Large intestine (tissue), 3 donors: ENCODE measurements around the gene MBOAT7. TPM values are rescaled to one million over a fixed set of nuclear protein-coding genes. Genes with fewer than 3 reads are reported as not detected.

Source experiments
- DNase-seq, 2 donors: peaks; one replicate each; pipeline versions ENCODE4 v3.0.0 to v3.0.0-alpha.2; 2013
- H3K27ac ChIP-seq: one replicate; pipeline ENCODE4 v1.5.1; 2013; ENCODE audit warnings: low read length
- H3K27me3 ChIP-seq: 2 replicates; pipeline ENCODE4 v1.6.1; 2013; ENCODE audit warnings: low read length; ENCODE audit not compliant: control insufficient read depth, insufficient read depth
- H3K36me3 ChIP-seq: 2 replicates; pipeline ENCODE4 v1.6.1; 2013; ENCODE audit warnings: low read length; ENCODE audit not compliant: control insufficient read depth, insufficient read depth
- H3K4me1 ChIP-seq: one replicate; pipeline ENCODE4 v1.6.1; 2013; ENCODE audit warnings: low read length; ENCODE audit not compliant: control insufficient read depth, insufficient read depth
- H3K4me3 ChIP-seq: one replicate; pipeline ENCODE4 v1.5.1; 2013; ENCODE audit warnings: low read length
- H3K9me3 ChIP-seq: one replicate; pipeline ENCODE4 v1.6.1; 2013; ENCODE audit warnings: mild to moderate bottlenecking, low read depth, low read length, moderate library complexity; ENCODE audit not compliant: control insufficient read depth
- WGBS: methylation state at CpG from one replicate; pipeline ENCODE4 v1.1.5; 2013; ENCODE audit warnings: low lambda C conversion rate; ENCODE audit not compliant: insufficient coverage; 5-methylcytosine and 5-hydroxymethylcytosine counted together
- polyA plus RNA-seq: library from polyadenylated mRNA; unstranded; fragments of 120-200 nt; gene quantifications from one replicate; pipeline ENCODE4 v1.2.1, GENCODE V29; 2013

MBOAT7 gene
- polyA plus RNA-seq, 1 donor: 97.9 TPM

GRCh38 chr19:54128796-54129616 lies 60.4 kb downstream of the MBOAT7 start:
- H3K4me1 ChIP-seq: no peaks in the 10 kb centered on the region
- no peaks in the 10 kb centered on the region for H3K27me3 ChIP-seq
- H3K27ac ChIP-seq: no peak overlapping the region
- no peak overlapping the region for H3K4me3 ChIP-seq
- no CpG with 5 or more reads among the region's 41 CpGs for WGBS
- no peaks in the 10 kb centered on the region for H3K9me3 ChIP-seq
- no peak for DNase-seq
- peaks cover 63% of the 10 kb centered on the region for H3K36me3 ChIP-seq

GRCh38 chr19:54128441-54128725 lies 61.0 kb downstream of the MBOAT7 start:
- no peaks in the 10 kb centered on the region for H3K9me3 ChIP-seq
- H3K4me1 ChIP-seq: no peaks in the 10 kb centered on the region
- peaks cover 69% of the 10 kb centered on the region for H3K36me3 ChIP-seq
- no peaks in the 10 kb centered on the region for H3K27me3 ChIP-seq
- no peak overlapping the region for H3K27ac ChIP-seq
- no peak overlapping the region for H3K4me3 ChIP-seq
- DNase-seq: no peak
- WGBS: 100% methylated on average over 2 of the region's 20 CpGs

GRCh38 chr19:54127688-54128440 lies 61.5 kb downstream of the MBOAT7 start:
- no CpG with 5 or more reads among the region's 44 CpGs for WGBS

GRCh38 chr19:54125713-54126112 lies 63.7 kb downstream of the MBOAT7 start:
- Histone ChIP-seq H3K27me3 (no peaks in the 10 kb centered on the region), H3K27ac (no peak overlapping the region), H3K36me3 (peaks cover 78% of the 10 kb centered on the region), H3K4me1 (no peaks in the 10 kb centered on the region), H3K9me3 (no peaks in the 10 kb centered on the region), H3K4me3 (no peak overlapping the region)
- no CpG with 5 or more reads among the region's 9 CpGs for WGBS
- DNase-seq: no peak

More at GRCh38 chr19:54127688-54128440, 61.5 kb downstream of the MBOAT7 start:
- no peaks in the 10 kb centered on the region for H3K27me3 ChIP-seq
- no peaks in the 10 kb centered on the region for H3K4me1 ChIP-seq
- DNase-seq: no peak
- no peak overlapping the region for H3K27ac ChIP-seq
- peaks cover 74% of the 10 kb centered on the region for H3K36me3 ChIP-seq
- no peak overlapping the region for H3K4me3 ChIP-seq
- H3K9me3 ChIP-seq: no peaks in the 10 kb centered on the region

DNA sequence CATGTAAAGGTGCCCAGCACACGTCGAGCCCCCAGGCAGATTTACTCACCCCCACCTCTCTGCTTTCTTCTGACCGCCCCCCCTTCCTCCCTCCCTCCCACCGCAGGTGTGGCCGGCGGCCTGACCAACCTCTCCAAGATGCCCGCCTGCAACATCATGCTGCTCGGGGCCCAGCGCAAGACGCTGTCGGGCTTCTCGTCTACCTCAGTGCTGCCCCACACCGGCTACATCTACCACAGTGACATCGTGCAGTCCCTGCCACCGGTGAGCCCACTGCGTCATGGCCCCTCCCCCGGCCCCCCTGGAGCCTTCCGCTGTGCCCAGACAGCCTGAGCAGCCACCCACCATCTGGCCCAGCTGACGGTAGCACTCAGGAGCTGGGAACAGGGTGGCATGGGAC lies 65.0 kb downstream of the MBOAT7 start:
- Histone ChIP-seq H3K9me3 (no peaks in the 10 kb centered on the region), H3K4me3 (no peak overlapping the region), H3K4me1 (no peaks in the 10 kb centered on the region), H3K27me3 (no peaks in the 10 kb centered on the region), H3K27ac (no peak overlapping the region), H3K36me3 (peaks cover 84% of the 10 kb centered on the region)
- no CpG with 5 or more reads among the region's 19 CpGs for WGBS
- no peak for DNase-seq

GRCh38 chr19:54123682-54124081 lies 65.7 kb downstream of the MBOAT7 start:
- Histone ChIP-seq H3K4me1 (no peaks in the 10 kb centered on the region), H3K27ac (no peak overlapping the region), H3K27me3 (no peaks in the 10 kb centered on the region), H3K36me3 (peaks cover 79% of the 10 kb centered on the region), H3K4me3 (no peak overlapping the region), H3K9me3 (no peaks in the 10 kb centered on the region)
- no peak for DNase-seq
- no CpG with 5 or more reads among the region's 17 CpGs for WGBS

Other genes starting within 250 kb of the MBOAT7 start
- 0.15 TPM for gene CACNG8, start 226.6 kb downstream of the MBOAT7 start, polyA plus RNA-seq
- 0.04 TPM for gene CACNG6, start 197.9 kb downstream of the MBOAT7 start, polyA plus RNA-seq
- not detected for gene VSTM1, start 125.7 kb downstream of the MBOAT7 start, polyA plus RNA-seq
- not detected for gene TARM1, start 108.2 kb downstream of the MBOAT7 start, polyA plus RNA-seq
- 0.31 TPM for gene OSCAR, start 88.8 kb downstream of the MBOAT7 start, polyA plus RNA-seq
- gene NDUFA3, start 86.7 kb downstream of the MBOAT7 start, polyA plus RNA-seq: 132 TPM
- gene TFPT, start 73.9 kb downstream of the MBOAT7 start, polyA plus RNA-seq: 16.6 TPM
- 48.6 TPM for gene PRPF31, start 73.8 kb downstream of the MBOAT7 start, polyA plus RNA-seq
- gene CNOT3, start 51.8 kb downstream of the MBOAT7 start, polyA plus RNA-seq: 37.2 TPM
- gene LENG1, start 29.9 kb downstream of the MBOAT7 start, polyA plus RNA-seq: 9.5 TPM
- gene TMC4, start 16.4 kb downstream of the MBOAT7 start, polyA plus RNA-seq: 110 TPM
- gene TSEN34, start 1.7 kb upstream of the MBOAT7 start, polyA plus RNA-seq: 52.7 TPM
- gene RPS9, start 11.3 kb upstream of the MBOAT7 start, polyA plus RNA-seq: 2,940 TPM
- 2.9 TPM for gene LILRB3, start 33.4 kb upstream of the MBOAT7 start, polyA plus RNA-seq
- gene LILRA6, start 53.2 kb upstream of the MBOAT7 start, polyA plus RNA-seq: 0.73 TPM
- 7.6 TPM for gene LILRB5, start 67.7 kb upstream of the MBOAT7 start, polyA plus RNA-seq
- gene LILRB2, start 91.5 kb upstream of the MBOAT7 start, polyA plus RNA-seq: 2.6 TPM
- 1.9 TPM for gene LILRA5, start 123.6 kb upstream of the MBOAT7 start, polyA plus RNA-seq
- gene LILRA4, start 149.6 kb upstream of the MBOAT7 start, polyA plus RNA-seq: 0.18 TPM
- gene LAIR1, start 175.4 kb upstream of the MBOAT7 start, polyA plus RNA-seq: 13.0 TPM
- gene TTYH1, start 225.9 kb upstream of the MBOAT7 start, polyA plus RNA-seq: 8.2 TPM